Left cardiac atrium (tissue), 4 donors: ENCODE data around the gene ZNF526. TPM values are rescaled to one million over a fixed set of nuclear protein-coding genes. Genes with fewer than 3 reads are reported as not detected.

Experiments
- ATAC-seq, 2 donors: fragments of 200-7000 bp; cut with Tn5 transposase; one replicate each; pipeline ENCODE4 v1.9.1; 2020; ENCODE audit warnings: mild to moderate bottlenecking in 2 of 2, moderate library complexity in 2 of 2
- DNase-seq: peaks from one replicate; pipeline ENCODE4 v3.0.0-alpha.2; 2020
- intact Hi-C, 2 donors: fragments of 100-400 bp; cut with DNase I; formaldehyde crosslinking; loops; one replicate each; pipeline versions ENCODE4 v1.14.1 to v1.15.1; 2022 to 2023
- long read RNA-seq: library from polyadenylated mRNA; unstranded; transcript quantifications from one replicate; pipeline ENCODE4 v2.0.0, GENCODE V29; 2021
- total RNA-seq, 2 donors: library from RNA; stranded (reverse); fragmentation: NEBNext Ultra II Directional; extraction: Animal tissue kit (Norgen Biotek cat#: 25700); gene quantifications; one replicate each; pipeline ENCODE4 v1.2.1, GENCODE V29; 2021
- donor health status: DM: no; HTN: yes; CAD: no.
- donor health status: DM: no; HTN: yes; CAD: no; lungs with severe emphysema.
- donor health status: DM: yes; HTN: yes; CAD: no.
- donor health status: Dilated cardiomyopathy.

The ZNF526 gene
- total RNA-seq: 1 to 10 TPM; 5.1 to 6.6 TPM
- long read RNA-seq, full-length matches to known transcripts: 3 of 4 reads
- long read RNA-seq, partial matches to known transcripts: 0 of 4 reads
- long read RNA-seq, other reads (novel, unspliced or antisense): 1 of 4 reads

GRCh38 chr19:42219812-42220750, at the start of gene ZNF526:
Gene ZNF526 (plus strand): TSS chr19:42220312. CDS start chr19:42224404, 4,092 bp downstream.
- ATAC-seq (peak; percentile 93 to 94), DNase-seq (peak; percentile 98)
- intact Hi-C loops: no loop called here

- ATAC-seq: no peak
- intact Hi-C loops: no loop called here
- DNase-seq: no peak
Observed at GRCh38 chr19:42170715-42171114, 49.4 kb upstream of the ZNF526 start.

DNA sequence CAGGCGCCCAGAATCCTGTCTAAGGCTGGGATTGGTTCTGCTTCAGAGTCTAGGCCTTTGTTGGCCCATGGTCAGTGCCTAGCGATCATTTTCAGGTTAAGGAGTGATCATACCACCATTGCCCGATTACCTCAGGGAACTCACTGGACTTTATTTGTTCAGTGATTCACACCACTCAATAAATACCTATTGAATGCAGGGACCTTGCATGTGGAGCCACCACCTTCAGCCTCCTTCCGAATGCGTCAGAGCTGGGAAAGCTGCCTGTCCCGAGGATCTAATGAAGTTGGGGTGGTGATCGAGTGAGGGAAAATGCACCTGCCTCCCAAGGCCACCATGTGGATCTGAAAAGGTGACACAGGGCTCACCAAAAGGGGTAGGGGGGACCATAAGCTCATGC, 47.9 kb upstream of the ZNF526 start:
- intact Hi-C loops: no loop called here
- DNase-seq (no peak), ATAC-seq (no peak)

GRCh38 chr19:42173695-42174094, 46.4 kb upstream of the ZNF526 start:
- ATAC-seq (no peak), DNase-seq (no peak)
- intact Hi-C loops: no loop called here

GRCh38 chr19:42174188-42174587, 45.9 kb upstream of the ZNF526 start:
- DNase-seq (no peak), ATAC-seq (no peak)
- intact Hi-C loops: no loop called here

GRCh38 chr19:42174958-42175734, 45.0 kb upstream of the ZNF526 start:
- DNase-seq (no peak), ATAC-seq (no peak)
- intact Hi-C loops: no loop called here

DNA sequence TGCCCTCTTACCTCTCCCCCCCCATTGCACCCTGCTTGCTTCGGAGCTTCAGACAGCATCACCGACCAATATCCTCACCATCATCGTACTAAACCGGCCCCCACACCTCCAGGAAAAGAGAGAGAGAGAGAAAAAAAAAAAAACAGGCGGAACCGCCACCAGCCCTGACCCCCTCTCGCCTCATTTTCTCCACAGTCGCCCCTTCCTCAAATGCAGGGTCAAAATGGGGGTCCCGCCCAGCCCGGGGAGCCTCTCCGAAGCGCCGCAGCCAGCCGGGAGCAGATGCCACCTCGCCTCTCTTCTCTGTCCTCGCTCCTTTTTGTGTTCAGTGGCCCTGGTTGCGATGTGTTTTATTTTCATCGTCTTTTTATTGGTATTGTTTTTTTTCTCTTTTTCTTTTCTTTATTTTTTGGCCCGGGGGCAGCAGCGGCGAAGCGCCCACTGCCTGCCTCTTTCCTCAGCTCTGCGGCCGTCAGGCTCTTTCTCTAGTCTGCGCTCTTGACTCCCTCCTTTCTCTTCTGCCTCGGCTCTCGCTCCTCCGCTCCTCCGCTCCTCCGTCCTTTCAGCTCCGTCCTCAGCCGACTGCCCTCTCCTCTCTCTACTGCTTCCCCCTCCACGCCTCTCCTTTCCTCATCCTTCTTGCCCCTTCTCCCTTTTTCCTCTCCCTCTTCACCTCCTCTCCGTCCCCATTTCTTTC, 44.0 kb upstream of the ZNF526 start:
- ATAC-seq (peak; percentile 39 to 62), DNase-seq (no peak)
- intact Hi-C loops: no loop called here

DNA sequence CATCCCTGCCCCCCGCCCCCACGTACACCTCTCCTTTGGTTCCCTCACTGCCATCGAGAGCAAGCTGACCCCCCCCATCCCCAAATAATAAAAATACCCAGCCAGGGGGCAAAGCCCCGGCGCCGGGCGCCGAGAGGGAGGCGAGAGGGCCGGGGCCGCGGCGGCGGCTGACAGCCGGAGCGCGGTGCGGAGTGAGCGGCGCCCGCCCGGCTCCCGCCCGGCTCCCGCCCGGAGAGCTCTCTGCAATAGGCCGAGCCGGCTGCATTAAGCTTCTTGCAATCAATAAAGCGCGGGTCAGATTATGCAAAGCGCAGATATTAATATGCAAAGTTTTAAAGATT, 43.5 kb upstream of the ZNF526 start:
- intact Hi-C loops: no loop called here
- no peak for DNase-seq
- ATAC-seq: peak; percentile 64 to 78

DNA sequence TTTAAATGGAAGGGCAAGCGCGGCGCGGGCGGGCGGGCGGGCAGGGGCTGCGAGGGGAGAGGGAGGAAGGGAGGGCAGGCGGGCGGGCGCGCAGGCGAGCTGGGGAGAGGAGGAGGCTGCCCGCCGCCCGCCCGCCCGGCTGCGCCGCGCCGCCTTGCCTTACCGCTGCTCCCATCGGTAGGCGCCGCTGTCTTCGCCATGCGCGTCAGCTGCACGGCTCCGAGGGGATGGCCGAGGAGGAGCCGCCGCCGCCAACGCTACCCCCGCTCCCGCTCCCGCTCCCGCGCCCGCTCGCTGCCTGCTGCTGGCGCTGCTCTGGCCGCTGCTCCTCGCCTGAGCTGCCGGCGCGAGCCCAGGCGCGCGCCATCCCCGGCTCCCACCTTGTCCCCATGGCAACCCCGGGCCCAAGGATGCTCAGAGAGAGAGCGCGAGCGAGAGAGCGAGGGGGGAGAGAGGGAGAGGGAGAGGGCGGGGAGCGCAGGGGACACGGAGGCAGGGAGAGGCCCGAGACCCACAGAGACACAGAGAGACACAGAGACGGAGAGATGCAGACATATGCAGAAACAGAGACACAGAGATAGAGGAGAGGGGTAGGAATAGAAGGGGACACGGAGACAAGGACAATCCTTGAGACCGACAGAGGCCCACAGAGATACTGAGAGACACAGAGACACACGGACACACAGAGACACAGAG, 43.0 kb upstream of the ZNF526 start:
- DNase-seq (peak; percentile 74), ATAC-seq (peak; percentile 96)
- intact Hi-C loops: no loop called here

- intact Hi-C loops: no loop called here
- ATAC-seq (no peak), DNase-seq (no peak)
Observed at GRCh38 chr19:42177686-42178019, 42.5 kb upstream of the ZNF526 start.

GRCh38 chr19:42178791-42179674, 41.1 kb upstream of the ZNF526 start:
- no peak for ATAC-seq
- no peak for DNase-seq
- intact Hi-C loops: no loop called here

- intact Hi-C loops: loop anchor here (5.0 kb wide), 3 partner anchors 47 to 77 kb away; partner anchors contain the start of gene POU2F2 (in 1 of the 2)
- DNase-seq (peak; percentile 78), ATAC-seq (peak; percentile 77 to 90)
Observed at GRCh38 chr19:42184401-42184861, 35.7 kb upstream of the ZNF526 start.

DNA sequence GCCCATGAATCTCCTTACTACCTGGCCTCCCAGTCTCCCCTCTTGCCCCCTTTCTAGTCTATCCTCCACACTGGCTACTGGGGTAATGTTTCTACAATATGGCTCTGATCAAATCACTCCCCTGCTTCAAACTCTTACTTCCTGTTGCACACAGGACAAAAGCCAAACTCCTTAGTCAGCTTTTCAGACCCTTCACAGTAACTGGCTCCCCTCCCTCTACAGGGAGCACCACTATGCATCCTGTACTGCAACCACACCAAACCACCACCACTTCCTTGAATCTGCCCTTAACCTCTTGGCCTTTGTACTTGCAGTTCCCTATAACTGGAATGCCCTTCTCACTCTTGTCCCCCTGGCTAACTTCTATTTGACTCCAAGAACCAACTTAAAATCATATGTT, 34.8 kb upstream of the ZNF526 start:
- no peak for DNase-seq
- intact Hi-C loops: no loop called here
- peak; percentile 65 to 75 for ATAC-seq

GRCh38 chr19:42188665-42189064, 31.4 kb upstream of the ZNF526 start:
- DNase-seq: no peak
- no peak for ATAC-seq
- intact Hi-C loops: no loop called here

GRCh38 chr19:42189133-42189532, 31.0 kb upstream of the ZNF526 start:
- intact Hi-C loops: no loop called here
- ATAC-seq: no peak
- no peak for DNase-seq

DNA sequence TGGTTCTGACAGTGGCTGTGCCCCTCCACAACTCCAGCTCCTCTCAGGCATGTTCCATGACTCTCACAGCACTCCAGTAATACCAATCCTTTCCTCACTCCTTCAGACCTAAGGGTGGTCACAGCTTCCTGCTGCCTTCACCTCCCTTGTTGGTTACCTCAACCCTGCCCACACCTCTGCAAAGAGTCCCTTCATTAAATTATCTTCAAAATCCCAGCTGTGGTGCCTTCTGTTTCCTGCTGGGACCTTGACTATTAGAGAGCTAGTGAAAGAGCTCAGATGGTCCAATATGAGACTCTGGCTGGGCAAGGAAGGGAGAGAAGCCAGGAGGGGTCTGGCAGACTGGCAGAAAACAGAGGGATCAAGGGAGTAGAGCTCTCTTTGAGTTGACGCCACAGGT, 28.8 kb upstream of the ZNF526 start:
- intact Hi-C loops: no loop called here

GRCh38 chr19:42191855-42192254, 28.3 kb upstream of the ZNF526 start:
- intact Hi-C loops: no loop called here
- DNase-seq (no peak), ATAC-seq (no peak)

More for the DNA sequence above, 28.8 kb upstream of the ZNF526 start:
- ATAC-seq: no peak
- no peak for DNase-seq

DNA sequence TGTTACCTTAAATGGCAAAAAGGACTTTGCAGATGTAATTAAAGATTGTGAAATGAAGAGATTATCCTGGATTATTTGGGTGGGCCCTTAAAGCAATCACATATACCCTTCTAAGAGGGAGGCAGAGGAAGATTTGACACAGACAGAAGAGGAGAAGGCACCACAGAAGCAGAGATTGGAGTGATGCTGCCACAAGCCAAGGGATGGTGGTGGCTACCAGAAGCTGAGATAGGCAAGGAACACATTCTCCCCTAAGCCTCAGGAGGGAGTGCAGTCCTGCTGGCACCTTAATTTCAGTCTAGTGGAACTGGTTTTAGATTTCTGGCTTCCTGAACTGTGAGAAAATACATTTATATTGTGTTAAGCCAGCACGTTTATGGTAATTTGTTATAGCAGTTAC, 26.8 kb upstream of the ZNF526 start:
- intact Hi-C loops: no loop called here
- DNase-seq: no peak
- ATAC-seq: no peak
